Skeletal muscle satellite cell (primary cell): ENCODE measurements around the gene FAM120AOS.

ENCODE experiments used
- H3K27me3 ChIP-seq: 2 replicates; pipeline ENCODE4 v1.7.0; 2013; ENCODE audit warnings: low read length; ENCODE audit not compliant: control insufficient read depth, insufficient read depth
- H3K36me3 ChIP-seq: 2 replicates; pipeline ENCODE4 v1.7.0; 2013; ENCODE audit warnings: mild to moderate bottlenecking, control low read depth, low read length; ENCODE audit not compliant: insufficient read depth
- H3K4me1 ChIP-seq: 2 replicates; pipeline ENCODE4 v1.7.0; 2013; ENCODE audit warnings: low read length; ENCODE audit not compliant: control insufficient read depth, insufficient read depth
- H3K4me2 ChIP-seq: 2 replicates; pipeline ENCODE4 v1.7.0; 2013; ENCODE audit warnings: mild to moderate bottlenecking, low read length
- H3K4me3 ChIP-seq: 2 replicates; pipeline ENCODE4 v1.7.0; 2013; ENCODE audit warnings: low read length
- H3K9ac ChIP-seq: 2 replicates; pipeline ENCODE4 v1.7.0; 2013; ENCODE audit warnings: mild to moderate bottlenecking, low read depth, low read length, moderate library complexity
- H3K9me3 ChIP-seq: replicated peaks from 2 replicates; pipeline ENCODE4 v1.7.0; 2013; ENCODE audit warnings: mild to moderate bottlenecking, control low read depth, low read length

Gene FAM120AOS

GRCh38 chr9:93480262-93480661, 26.9 kb upstream of the FAM120AOS start:
- H3K36me3 ChIP-seq: peaks cover 23% of the 10 kb centered on the region

GRCh38 chr9:93479726-93480125, 26.3 kb upstream of the FAM120AOS start:
- Histone ChIP-seq H3K4me3 (no peak overlapping the region), H3K36me3 (peaks cover 18% of the 10 kb centered on the region), H3K4me2 (no peak overlapping the region), H3K9me3 (no peaks in the 10 kb centered on the region), H3K27me3 (no peaks in the 10 kb centered on the region), H3K4me1 (peaks cover 18% of the 10 kb centered on the region), H3K9ac (no peak overlapping the region)

More at GRCh38 chr9:93480262-93480661, 26.9 kb upstream of the FAM120AOS start:
- Histone ChIP-seq H3K9ac (no peak overlapping the region), H3K9me3 (no peaks in the 10 kb centered on the region), H3K27me3 (no peaks in the 10 kb centered on the region), H3K4me2 (no peak overlapping the region), H3K4me3 (no peak overlapping the region), H3K4me1 (peaks cover 18% of the 10 kb centered on the region)

GRCh38 chr9:93477397-93477796, 24.0 kb upstream of the FAM120AOS start:
- no peak overlapping the region for H3K9ac ChIP-seq
- no peaks in the 10 kb centered on the region for H3K9me3 ChIP-seq
- H3K36me3 ChIP-seq: peaks cover 7% of the 10 kb centered on the region
- H3K4me2 ChIP-seq: no peak overlapping the region
- no peaks in the 10 kb centered on the region for H3K27me3 ChIP-seq
- H3K4me1 ChIP-seq: peaks cover 22% of the 10 kb centered on the region
- no peak overlapping the region for H3K4me3 ChIP-seq

- no peak overlapping the region for H3K4me2 ChIP-seq
- no peak overlapping the region for H3K9ac ChIP-seq
- no peaks in the 10 kb centered on the region for H3K27me3 ChIP-seq
- H3K36me3 ChIP-seq: peaks cover 7% of the 10 kb centered on the region
- H3K4me1 ChIP-seq: peaks cover 22% of the 10 kb centered on the region
- no peaks in the 10 kb centered on the region for H3K9me3 ChIP-seq
- no peak overlapping the region for H3K4me3 ChIP-seq
Measured at GRCh38 chr9:93476924-93477323, 23.5 kb upstream of the FAM120AOS start.

- H3K27me3 ChIP-seq: no peaks in the 10 kb centered on the region
- H3K4me3 ChIP-seq: no peak overlapping the region
- peaks cover 30% of the 10 kb centered on the region for H3K4me1 ChIP-seq
- no peak overlapping the region for H3K4me2 ChIP-seq
- no peak overlapping the region for H3K9ac ChIP-seq
- peaks cover 7% of the 10 kb centered on the region for H3K36me3 ChIP-seq
- H3K9me3 ChIP-seq: no peaks in the 10 kb centered on the region
Measured at GRCh38 chr9:93475856-93476255, 22.5 kb upstream of the FAM120AOS start.

- H3K9me3 ChIP-seq: no peaks in the 10 kb centered on the region
- H3K4me1 ChIP-seq: peaks cover 28% of the 10 kb centered on the region
- H3K36me3 ChIP-seq: peaks cover 7% of the 10 kb centered on the region
- no peaks in the 10 kb centered on the region for H3K27me3 ChIP-seq
- no peak overlapping the region for H3K4me3 ChIP-seq
- H3K4me2 ChIP-seq: no peak overlapping the region
- no peak overlapping the region for H3K9ac ChIP-seq
Measured at GRCh38 chr9:93475108-93475507, 21.7 kb upstream of the FAM120AOS start.

- Histone ChIP-seq H3K36me3 (peaks cover 7% of the 10 kb centered on the region), H3K9ac (no peak overlapping the region), H3K27me3 (no peaks in the 10 kb centered on the region)
Measured at GRCh38 chr9:93473411-93473810, 20.0 kb upstream of the FAM120AOS start.

GRCh38 chr9:93471124-93471523, 17.7 kb upstream of the FAM120AOS start:
- peaks cover 1% of the 10 kb centered on the region for H3K36me3 ChIP-seq
- no peaks in the 10 kb centered on the region for H3K9me3 ChIP-seq
- no peak overlapping the region for H3K4me2 ChIP-seq
- no peaks in the 10 kb centered on the region for H3K27me3 ChIP-seq
- peaks cover 45% of the 10 kb centered on the region for H3K4me1 ChIP-seq
- H3K4me3 ChIP-seq: no peak overlapping the region
- no peak overlapping the region for H3K9ac ChIP-seq

More at GRCh38 chr9:93473411-93473810, 20.0 kb upstream of the FAM120AOS start:
- H3K4me3 ChIP-seq: no peak overlapping the region
- no peak overlapping the region for H3K4me2 ChIP-seq
- no peaks in the 10 kb centered on the region for H3K9me3 ChIP-seq
- peaks cover 30% of the 10 kb centered on the region for H3K4me1 ChIP-seq

GRCh38 chr9:93470391-93470790, 17.0 kb upstream of the FAM120AOS start:
- no peaks in the 10 kb centered on the region for H3K36me3 ChIP-seq
- no peaks in the 10 kb centered on the region for H3K9me3 ChIP-seq
- no peaks in the 10 kb centered on the region for H3K27me3 ChIP-seq
- H3K4me2 ChIP-seq: no peak overlapping the region
- H3K9ac ChIP-seq: no peak overlapping the region
- peaks cover 39% of the 10 kb centered on the region for H3K4me1 ChIP-seq
- H3K4me3 ChIP-seq: no peak overlapping the region

GRCh38 chr9:93468763-93469456, 15.5 kb upstream of the FAM120AOS start:
- Histone ChIP-seq H3K4me3 (peak overlapping the region; percentile 48), H3K4me1 (peaks cover 38% of the 10 kb centered on the region), H3K4me2 (peak overlapping the region; percentile 78), H3K36me3 (no peaks in the 10 kb centered on the region), H3K27me3 (no peaks in the 10 kb centered on the region), H3K9me3 (no peaks in the 10 kb centered on the region), H3K9ac (peak overlapping the region; percentile 39)

GRCh38 chr9:93467462-93467861, 14.1 kb upstream of the FAM120AOS start:
- Histone ChIP-seq H3K9me3 (no peaks in the 10 kb centered on the region), H3K4me2 (no peak overlapping the region), H3K4me3 (no peak overlapping the region), H3K27me3 (no peaks in the 10 kb centered on the region), H3K36me3 (no peaks in the 10 kb centered on the region), H3K9ac (no peak overlapping the region), H3K4me1 (peaks cover 35% of the 10 kb centered on the region)

- Histone ChIP-seq H3K9ac (no peak overlapping the region), H3K4me3 (no peak overlapping the region), H3K27me3 (no peaks in the 10 kb centered on the region), H3K4me2 (no peak overlapping the region), H3K36me3 (no peaks in the 10 kb centered on the region), H3K9me3 (no peaks in the 10 kb centered on the region), H3K4me1 (peaks cover 35% of the 10 kb centered on the region)
Measured at GRCh38 chr9:93467062-93467416, 13.7 kb upstream of the FAM120AOS start.
